K562 (cell line): Measurements from ENCODE around the gene YIF1A. TPM values are rescaled to one million over a fixed set of nuclear protein-coding genes. Genes with fewer than 3 reads are reported as not detected.

Experiments
- ARID3B ChIP-seq: fragments of 250-450 bp; sonication (Bioruptor Pico); IDR thresholded peaks from 2 replicates; pipeline ENCODE4 v1.4.0; 2020; ENCODE audit warnings: borderline replicate concordance
- ATF4 ChIP-seq: fragments of 450-650 bp; formaldehyde crosslinking; IDR thresholded peaks from 2 replicates; pipeline ENCODE4 v1.4.0; 2022; ENCODE audit warnings: mild to moderate bottlenecking, moderate library complexity
- BCOR ChIP-seq: fragments of 450-650 bp; IDR thresholded peaks from 2 replicates; pipeline ENCODE4 v1.6.1; 2016
- CHD4 ChIP-seq: fragments of 200-600 bp; sonication (generic); IDR thresholded peaks from 3 replicates; pipeline ENCODE4 v1.6.1; 2012; ENCODE audit warnings: low read depth, mild to moderate bottlenecking, mixed read lengths, low read length, inconsistent platforms; ENCODE audit not compliant: insufficient read depth, insufficient replicate concordance, poor library complexity, severe bottlenecking
- CXXC5 ChIP-seq: fragments of 250-450 bp; sonication (Bioruptor Pico); IDR thresholded peaks from 2 replicates; pipeline ENCODE4 v1.8.0; 2022; ENCODE audit warnings: inconsistent platforms, mild to moderate bottlenecking, moderate library complexity
- FOXO4 ChIP-seq: fragments of 450-650 bp; formaldehyde crosslinking; IDR thresholded peaks from 2 replicates; pipeline ENCODE4 v1.4.0; 2020; ENCODE audit warnings: mild to moderate bottlenecking, moderate library complexity
- GATAD2B ChIP-seq: fragments of 450-650 bp; IDR thresholded peaks from 2 replicates; pipeline ENCODE4 v1.6.1; 2017; ENCODE audit warnings: mild to moderate bottlenecking, borderline replicate concordance
- GTF2A2 ChIP-seq: IDR thresholded peaks from 2 replicates; pipeline ENCODE4 v1.6.1; 2016; ENCODE audit warnings: mild to moderate bottlenecking, missing genetic modification characterization, missing compliant biosample characterization
- KAT8 ChIP-seq: fragments of 450-650 bp; IDR thresholded peaks from 2 replicates; pipeline ENCODE4 v1.6.1; 2016; ENCODE audit warnings: low read depth, mild to moderate bottlenecking
- MXD1 ChIP-seq: fragments of 250-450 bp; sonication (Bioruptor Pico); IDR thresholded peaks from 2 replicates; pipeline ENCODE4 v1.8.0; 2021; ENCODE audit warnings: borderline replicate concordance, mild to moderate bottlenecking, moderate library complexity; ENCODE audit not compliant: poor library complexity, severe bottlenecking
- POLR2G ChIP-seq: fragments of 200-400 bp; formaldehyde crosslinking; IDR thresholded peaks from 2 replicates; pipeline ENCODE4 v1.6.1; 2017; ENCODE audit warnings: low read depth, mild to moderate bottlenecking, antibody characterized with exemption, low read length, moderate library complexity
- SIN3A ChIP-seq, 2 experiments: fragments of 150-350 bp in 1 of 2; IDR thresholded peaks; 2 replicates each; pipeline ENCODE4 v1.6.1; 2011 to 2016; ENCODE audit warnings: borderline replicate concordance in 2 of 2, low read depth in 2 of 2, low read length in 2 of 2, mild to moderate bottlenecking in 2 of 2, moderate library complexity in 2 of 2; ENCODE audit not compliant: control insufficient read depth in 1 of 2
- SIX5 ChIP-seq, 2 experiments: IDR thresholded peaks; 2 replicates each; pipeline ENCODE4 v1.6.1; 2011; ENCODE audit warnings: low read length in 2 of 2, borderline replicate concordance in 1 of 2, low read depth in 1 of 2, mild to moderate bottlenecking in 1 of 2, moderate library complexity in 1 of 2; ENCODE audit not compliant: insufficient read depth in 1 of 2
- ZFX ChIP-seq: sonication (generic); formaldehyde crosslinking; IDR thresholded peaks from 2 replicates; pipeline ENCODE4 v1.8.0; 2022; ENCODE audit warnings: mild to moderate bottlenecking, missing genetic modification reagents, moderate library complexity
- ZNF175 ChIP-seq: fragments of 200-800 bp; sonication (Bioruptor generic); IDR thresholded peaks from 2 replicates; pipeline ENCODE4 v1.6.1; 2016; ENCODE audit warnings: low read depth, mild to moderate bottlenecking, missing genetic modification characterization, missing compliant biosample characterization
- ZNF766 ChIP-seq: fragments of 200-800 bp; sonication (Bioruptor generic); conservative IDR thresholded peaks from 2 replicates; pipeline ENCODE4 v1.6.1; 2016; ENCODE audit warnings: missing genetic modification characterization, missing compliant biosample characterization
- polyA plus RNA-seq, 8 experiments: library from polyadenylated mRNA; depleted of rRNA in 4 of 8; stranded (reverse) in 5 of 8; unstranded in 3 of 8; fragments of >200 nt; fragmentation: Nextera tagmentation in 2 of 8; fragmentation: Illumina TruSeq in 1 of 8; extraction: Ambion mirVana in 2 of 8; extraction: Trizol in 1 of 8; gene quantifications; 2 replicates each; pipeline versions ENCODE4 v1.2.1 to v1.2.3, GENCODE V29; 2011 to 2014; ENCODE audit warnings: inconsistent platforms in 1 of 8, missing spikeins in 1 of 8
- total RNA-seq, 7 experiments: library from RNA; depleted of rRNA in 6 of 7; stranded (reverse); fragments of >200 nt in 6 of 7; fragmentation: Illumina TruSeq in 2 of 7; extraction: Trizol in 2 of 7; gene quantifications; 2 replicates each; pipeline versions ENCODE4 v1.2.1 to v1.2.3, GENCODE V29; 2011 to 2021; ENCODE audit warnings: low replicate concordance in 1 of 7
- TF ChIP-seq, protein P1 (sequence below): fragments of 450-650 bp; IDR thresholded peaks from 2 replicates; pipeline ENCODE4 v1.6.1; 2016; ENCODE audit warnings: low read depth, mild to moderate bottlenecking, moderate library complexity
- TF ChIP-seq, protein P2 (sequence below), 2 experiments: IDR thresholded peaks; 2 replicates each; pipeline ENCODE4 v1.6.1; 2011; ENCODE audit warnings: borderline replicate concordance in 1 of 2, control low read depth in 1 of 2, low read depth in 1 of 2, low read length in 1 of 2, mild to moderate bottlenecking in 1 of 2, mixed read lengths in 1 of 2, moderate library complexity in 1 of 2; ENCODE audit not compliant: insufficient read depth in 1 of 2, insufficient read length in 1 of 2, poor library complexity in 1 of 2, severe bottlenecking in 1 of 2; ENCODE audit errors: extremely low read depth in 1 of 2

The YIF1A gene
- total and polyA plus RNA-seq, 9 of the 15 experiments (the other 6 are each of a cell fraction or from before 2014, with no cell fraction given), result 8.6 to 121 (median 77.2) TPM

DNA sequence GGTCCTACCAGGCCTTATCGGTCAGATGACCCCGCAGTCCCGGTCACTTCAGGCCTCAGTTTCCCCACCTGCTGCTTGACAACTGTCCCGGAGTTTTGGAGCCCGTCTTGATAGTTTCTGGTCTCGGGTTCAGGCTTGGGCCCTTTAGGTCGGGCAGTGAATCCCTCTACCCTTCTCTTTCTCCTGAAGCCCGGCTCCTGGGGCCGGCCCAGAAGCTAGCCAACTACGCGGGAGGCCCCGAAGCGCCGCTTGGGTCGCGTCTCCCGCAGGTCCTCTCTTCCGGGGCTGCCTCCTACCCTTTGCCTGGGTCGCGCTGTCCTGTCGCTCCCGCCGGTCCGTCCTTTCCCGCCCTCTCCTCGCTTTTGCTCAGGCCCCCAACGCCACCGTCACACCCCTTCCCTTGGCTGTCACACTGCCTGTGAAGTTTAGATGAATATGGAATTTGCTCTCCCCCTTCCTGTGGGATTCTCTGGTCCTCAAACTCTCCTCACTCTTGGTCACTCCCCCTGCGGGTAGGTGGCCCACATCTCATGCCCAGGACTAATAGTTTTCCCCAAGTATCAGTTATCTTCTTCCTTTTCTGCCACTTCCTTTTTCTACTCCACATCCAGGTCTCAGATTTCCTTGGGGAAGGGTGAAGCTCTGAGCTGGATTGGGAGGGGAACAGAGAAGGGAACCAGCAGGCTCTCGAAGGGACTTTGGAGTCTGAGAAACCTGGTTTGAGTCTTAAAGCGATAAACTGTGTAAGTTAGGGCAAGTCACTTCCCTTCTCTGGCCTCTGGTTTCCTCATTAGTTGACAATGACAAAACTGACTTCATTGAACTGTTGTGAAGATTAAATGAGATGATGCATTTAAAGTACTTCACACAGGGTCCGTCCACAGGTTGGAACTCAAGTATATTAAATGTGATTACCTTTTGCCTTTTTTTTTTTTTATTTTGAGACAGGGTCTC lies 19.7 kb downstream of the YIF1A start (continued):
- no peak for TF ChIP-seq KAT8
- TF ChIP-seq FOXO4 (CRISPR knock-in tag), result no peak
- no peak for TF ChIP-seq GATAD2B
- no peak for TF ChIP-seq SIX5 (IDR thresholded peaks at IDR 0.05; ENCODE audit: borderline replicate concordance in 1 of 2, insufficient read depth in 1 of 2, low read depth in 1 of 2, low read length in 2 of 2)
- TF ChIP-seq MXD1 (CRISPR knock-in tag), result no peak
- TF ChIP-seq ARID3B (CRISPR knock-in tag), result no peak
- peak in 1 of 2 experiments; percentile 56; a peak in 2 of 4 replicates for TF ChIP-seq SIN3A (IDR thresholded peaks at IDR 0.05; ENCODE audit: borderline replicate concordance in 2 of 2, control insufficient read depth in 1 of 2, low read depth in 2 of 2, low read length in 2 of 2)
- TF ChIP-seq ZNF175, result no peak
- TF ChIP-seq, protein P1, sequence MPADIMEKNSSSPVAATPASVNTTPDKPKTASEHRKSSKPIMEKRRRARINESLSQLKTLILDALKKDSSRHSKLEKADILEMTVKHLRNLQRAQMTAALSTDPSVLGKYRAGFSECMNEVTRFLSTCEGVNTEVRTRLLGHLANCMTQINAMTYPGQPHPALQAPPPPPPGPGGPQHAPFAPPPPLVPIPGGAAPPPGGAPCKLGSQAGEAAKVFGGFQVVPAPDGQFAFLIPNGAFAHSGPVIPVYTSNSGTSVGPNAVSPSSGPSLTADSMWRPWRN, result no peak
- no peak for TF ChIP-seq POLR2G
- peak; percentile 38 for TF ChIP-seq CHD4
- TF ChIP-seq, protein P2, sequence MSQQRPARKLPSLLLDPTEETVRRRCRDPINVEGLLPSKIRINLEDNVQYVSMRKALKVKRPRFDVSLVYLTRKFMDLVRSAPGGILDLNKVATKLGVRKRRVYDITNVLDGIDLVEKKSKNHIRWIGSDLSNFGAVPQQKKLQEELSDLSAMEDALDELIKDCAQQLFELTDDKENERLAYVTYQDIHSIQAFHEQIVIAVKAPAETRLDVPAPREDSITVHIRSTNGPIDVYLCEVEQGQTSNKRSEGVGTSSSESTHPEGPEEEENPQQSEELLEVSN (IDR thresholded peaks at IDR 0.05; ENCODE audit: borderline replicate concordance in 1 of 2, extremely low read depth in 1 of 2, insufficient read depth in 1 of 2, insufficient read length in 1 of 2, low read depth in 1 of 2, low read length in 1 of 2, poor library complexity in 1 of 2, severe bottlenecking in 1 of 2), result peak in 1 of 2 experiments; percentile 36
- no peak for TF ChIP-seq ZFX (CRISPR knock-in tag)
- TF ChIP-seq ATF4 (CRISPR knock-in tag), result no peak
- peak; percentile 92 for TF ChIP-seq BCOR
- TF ChIP-seq ZNF766 (CRISPR knock-in tag), result 0 out of 2 replicates have a peak, but pooled peaks have one; percentile 48
- TF ChIP-seq CXXC5 (CRISPR knock-in tag), result 0 out of 2 replicates have a peak, but pooled peaks have one; percentile 1
- no peak for TF ChIP-seq GTF2A2 (tag)
